Measurements from ENCODE around the gene FAM135A. TPM values are rescaled to one million over a fixed set of nuclear protein-coding genes. Genes with fewer than 3 reads are reported as not detected.

Gene FAM135A
- total and polyA plus RNA-seq, 9 of the 15 experiments (the other 6 are each of a cell fraction or from before 2014, with no cell fraction given): 7.4 to 32.9 (median 19.2) TPM

- no peak for TF ChIP-seq ADNP (tag; IDR thresholded peaks at IDR 0.05)
- TF ChIP-seq CEBPB (tag; IDR thresholded peaks at IDR 0.05): peak; percentile 75
- TF ChIP-seq THAP7 (CRISPR knock-in tag; IDR thresholded peaks at IDR 0.05): no peak
- 0 out of 2 replicates have a peak, but pooled peaks have one; percentile 32 for TF ChIP-seq MAFG (tag; conservative IDR thresholded peaks at IDR 0.05)
- TF ChIP-seq KLF6 (CRISPR knock-in tag; IDR thresholded peaks at IDR 0.05; ENCODE audit: borderline replicate concordance): no peak
- TF ChIP-seq DPF2 (IDR thresholded peaks at IDR 0.05): peak; percentile 33; the same call in 1 of the 2 replicates
- TF ChIP-seq SLC30A9 (CRISPR knock-in tag; IDR thresholded peaks at IDR 0.05): no peak
Observed at GRCh38 chr6:70398783-70399728, 14.3 kb upstream of the FAM135A start (continued).

GRCh38 chr6:70404658-70405057 lies 8.7 kb upstream of the FAM135A start:
- Histone ChIP-seq H4K20me1 (replicated peaks; ENCODE audit: control insufficient read depth, insufficient read depth, low read length) (no peaks in the 10 kb centered on the region), H3K4me2 (ENCODE audit: insufficient read depth, low read length) (no peak overlapping the region), H3K9ac (ENCODE audit: insufficient read depth in 1 of 2, low read depth in 2 of 2, low read length in 2 of 2) (no peak overlapping the region), H3K27ac (ENCODE audit: extremely low read depth, low read depth, low read length) (no peak overlapping the region), H3K79me2 (ENCODE audit: control insufficient read depth, insufficient read depth, low read length) (peaks cover 4% of the 10 kb centered on the region; the same call in 2 of the 3 replicates), H3K9me3 (replicated peaks; ENCODE audit: control insufficient read depth, insufficient read depth, low read depth, low read length) (no peaks in the 10 kb centered on the region), H3K4me1 (replicated peaks in 1 of 2; ENCODE audit: control insufficient read depth in 2 of 2, insufficient read depth in 2 of 2, low read length in 2 of 2) (peaks cover 0 to under 1% of the 10 kb centered on the region in 2 experiments; a peak in 1 of 5 replicates), H3K4me3 (no peak overlapping the region), H3K9me1 (ENCODE audit: control insufficient read depth, insufficient read depth, low read length) (no peaks in the 10 kb centered on the region), H3K36me3 (ENCODE audit: control insufficient read depth, insufficient read depth, low read length) (peaks cover 12% of the 10 kb centered on the region), H3K27me3 (ENCODE audit: control insufficient read depth in 2 of 2, insufficient read depth in 2 of 2, low read length in 2 of 2) (no peaks in the 10 kb centered on the region), H2AFZ (ENCODE audit: low read depth, low read length) (no peak overlapping the region)
- DNase-seq (ENCODE audit: extremely low read depth in 1 of 4, low spot score in 3 of 4) (no peak), ATAC-seq (no peak), FAIRE-seq (no peak)
- WGBS (ENCODE audit: insufficient coverage, low coverage, missing lambda C conversion rate): 87% methylated on average over 1 of the region's 1 CpG
- intact Hi-C loops (cut with micrococcal nuclease) (no loop called here), in situ Hi-C loops (cut with MboI) (no loop called here)
- BruUV-seq (replicated peaks): no TSS peak
- ChIA-PET CTCF (ENCODE audit: low intra/inter-chr PET ratio) (no interaction called here), POLR2A (no interaction called here)
- TF ChIP-seq ZC3H11A (IDR thresholded peaks at IDR 0.05; ENCODE audit: low read depth, low read length) (no peak), ELF4 (CRISPR knock-in tag; IDR thresholded peaks at IDR 0.05) (no peak), HMG20A (CRISPR knock-in tag; conservative IDR thresholded peaks at IDR 0.05) (no peak), FOXA1 (IDR thresholded peaks at IDR 0.05; ENCODE audit: borderline replicate concordance) (no peak), GABPB1 (CRISPR knock-in tag; IDR thresholded peaks at IDR 0.05) (no peak)
